Thyroid gland (tissue), 4 donors: Measurements from ENCODE around the gene LDLRAD4.

Experiments used
- CTCF ChIP-seq, 6 experiments: fragments of 200-600 bp in 3 of 6; fragments of 450-650 bp in 3 of 6; sonication (generic) in 3 of 6; IDR thresholded peaks; one replicate each; pipeline ENCODE4 v1.5.1; 2016 to 2019; ENCODE audit warnings: antibody characterized with exemption in 6 of 6, mild to moderate bottlenecking in 2 of 6, inconsistent platforms in 1 of 6, moderate library complexity in 1 of 6
- POLR2A ChIP-seq, 2 donors: fragments of 450-650 bp; IDR thresholded peaks; one replicate each; pipeline ENCODE4 v1.6.1; 2017; ENCODE audit warnings: antibody characterized with exemption in 2 of 2, mild to moderate bottlenecking in 2 of 2, moderate library complexity in 1 of 2

- TF ChIP-seq CTCF (IDR thresholded peaks at IDR 0.05) = no peak
- TF ChIP-seq POLR2A (IDR thresholded peaks at IDR 0.05) = no peak
These were observed 91.4 kb downstream of the LDLRAD4 start for GRCh38 chr18:13309748-13310670.
